Mucosa of rectum (tissue), 2 donors: ENCODE data around the gene SLC25A23.

ENCODE experiments used
- H3K27ac ChIP-seq, 2 donors: one replicate each; pipeline ENCODE4 v1.7.0; 2013; ENCODE audit warnings: inconsistent platforms in 2 of 2, low read depth in 2 of 2, low read length in 2 of 2
- H3K27me3 ChIP-seq, 2 donors: one replicate each; pipeline ENCODE4 v1.7.0; 2013; ENCODE audit warnings: low read length in 2 of 2; ENCODE audit not compliant: control insufficient read depth in 2 of 2, insufficient read depth in 2 of 2
- H3K36me3 ChIP-seq, 2 donors: one replicate each; pipeline ENCODE4 v1.7.0; 2013; ENCODE audit warnings: low read length in 2 of 2; ENCODE audit not compliant: control insufficient read depth in 2 of 2, insufficient read depth in 2 of 2
- H3K4me1 ChIP-seq, 2 donors: one replicate each; pipeline ENCODE4 v1.7.0; 2013; ENCODE audit warnings: low read length in 2 of 2, mild to moderate bottlenecking in 1 of 2; ENCODE audit not compliant: control insufficient read depth in 2 of 2, insufficient read depth in 2 of 2
- H3K4me3 ChIP-seq, 2 donors: one replicate each; pipeline ENCODE4 v1.7.0; 2013; ENCODE audit warnings: low read length in 2 of 2
- H3K9ac ChIP-seq, 2 donors: one replicate each; pipeline ENCODE4 v1.7.0; 2013; ENCODE audit warnings: low read length in 2 of 2, low read depth in 1 of 2, mild to moderate bottlenecking in 1 of 2
- H3K9me3 ChIP-seq, 2 donors: one replicate each; pipeline ENCODE4 v1.7.0; 2013; ENCODE audit warnings: low read length in 2 of 2; ENCODE audit not compliant: control insufficient read depth in 2 of 2
- donor health status: healthy.
- donor health status: Normal muscosa, but diverticular disease.

SLC25A23 gene

DNA sequence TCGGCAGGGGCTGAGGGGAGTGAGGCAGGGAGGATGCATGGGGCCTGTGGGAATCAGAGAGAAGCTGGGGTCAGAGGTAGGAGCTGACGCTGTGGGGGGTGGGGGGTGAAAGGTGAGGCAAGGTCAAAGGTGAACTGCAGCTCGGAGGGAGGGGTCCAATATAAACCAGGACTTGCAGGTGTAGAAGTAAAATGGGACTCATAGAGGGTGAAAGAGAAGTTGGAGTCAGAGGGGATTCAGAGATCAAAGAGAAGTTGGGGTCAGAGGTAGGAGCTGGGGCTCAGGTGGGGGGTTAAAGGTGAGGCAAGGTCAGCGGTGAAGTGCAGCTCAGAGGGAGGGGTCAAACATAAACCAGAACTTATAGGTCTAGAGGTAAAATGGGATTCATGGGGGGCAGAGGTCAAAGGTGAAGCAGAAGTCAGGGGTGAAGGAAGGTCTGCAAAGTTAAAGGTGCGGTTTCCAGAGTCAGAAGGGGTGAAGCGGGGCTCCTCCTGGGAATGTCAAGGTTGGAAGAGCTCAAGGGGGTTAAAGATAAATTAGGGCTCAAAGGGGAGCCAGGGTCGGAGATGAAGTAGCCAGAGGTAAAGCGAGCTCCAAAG is 34.9 kb upstream of the SLC25A23 start:
- no peak overlapping the region for H3K4me3 ChIP-seq
- H3K9ac ChIP-seq: no peak overlapping the region
- no peaks in the 10 kb centered on the region for H3K9me3 ChIP-seq

DNA sequence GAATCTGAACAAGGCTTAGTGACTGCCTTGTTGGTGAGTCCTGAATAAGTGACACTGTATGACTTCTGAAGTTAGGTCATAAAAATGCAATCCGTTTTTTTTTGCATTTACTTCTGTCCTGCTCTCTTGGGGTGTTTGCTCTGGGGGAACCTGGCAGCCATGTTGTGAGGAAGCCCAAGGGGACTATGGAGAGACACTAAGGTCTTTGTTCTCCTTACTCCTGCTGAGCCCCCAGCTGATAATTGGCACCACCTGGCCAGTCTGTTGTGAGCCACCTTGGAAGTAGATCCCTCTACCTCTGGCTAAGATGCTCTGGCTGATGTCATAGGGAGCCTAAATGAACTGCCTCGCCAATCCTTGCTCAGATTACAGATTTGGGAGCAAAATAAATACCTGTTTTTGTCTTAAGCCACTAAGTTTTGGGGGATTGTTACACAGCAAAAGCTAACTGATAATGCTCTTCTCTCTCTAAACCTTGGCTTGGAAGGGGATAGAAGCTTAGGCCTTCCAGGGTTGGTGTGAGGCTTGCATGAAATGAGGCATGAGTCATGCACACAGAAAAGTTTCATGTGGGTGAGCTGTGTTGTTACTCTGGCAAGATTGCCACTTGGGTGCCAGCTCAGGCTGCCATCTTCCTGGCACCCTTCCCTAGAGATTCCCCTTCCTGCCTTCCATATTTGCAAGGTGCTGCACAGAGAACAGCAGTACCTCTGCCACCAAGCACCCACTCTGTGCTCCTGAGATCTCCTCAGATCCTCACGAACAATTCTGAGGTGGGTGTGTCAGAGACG is 32.4 kb upstream of the SLC25A23 start:
- Histone ChIP-seq H3K4me1 (no peaks in the 10 kb centered on the region), H3K9me3 (no peaks in the 10 kb centered on the region), H3K9ac (no peak overlapping the region), H3K4me3 (no peak overlapping the region), H3K27me3 (no peaks in the 10 kb centered on the region), H3K27ac (no peak overlapping the region), H3K36me3 (no peaks in the 10 kb centered on the region)

More for the DNA sequence above, 34.9 kb upstream of the SLC25A23 start:
- H3K36me3 ChIP-seq: no peaks in the 10 kb centered on the region
- H3K27ac ChIP-seq: no peak overlapping the region
- H3K27me3 ChIP-seq: peaks cover 0 to 5% of the 10 kb centered on the region in 2 donors
- peaks cover 0 to under 1% of the 10 kb centered on the region in 2 donors for H3K4me1 ChIP-seq

DNA sequence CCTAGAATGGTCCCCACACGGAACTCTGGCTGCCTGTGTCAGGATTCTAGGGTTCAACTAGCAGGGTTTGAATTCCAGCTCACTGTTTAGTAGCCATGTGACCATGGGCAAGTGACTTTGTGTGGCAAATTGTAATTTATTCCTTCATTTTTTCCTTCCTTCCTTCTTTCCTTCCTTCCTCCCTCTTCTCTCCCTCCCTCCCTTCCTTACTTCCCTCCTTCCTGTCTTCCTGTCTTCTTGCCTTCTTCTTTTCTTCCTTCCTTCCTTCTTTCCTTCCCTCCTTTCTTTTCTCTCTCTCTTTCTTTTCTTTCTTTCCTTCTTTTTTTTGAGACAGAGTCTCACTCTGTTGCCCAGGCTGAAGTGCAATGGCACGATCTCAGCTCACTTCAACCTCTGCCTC is 30.5 kb upstream of the SLC25A23 start:
- Histone ChIP-seq H3K4me3 (peak overlapping the region in 1 of 2 donors; percentile 61), H3K27ac (no peak overlapping the region), H3K9ac (peak overlapping the region in 1 of 2 donors; percentile 24)

DNA sequence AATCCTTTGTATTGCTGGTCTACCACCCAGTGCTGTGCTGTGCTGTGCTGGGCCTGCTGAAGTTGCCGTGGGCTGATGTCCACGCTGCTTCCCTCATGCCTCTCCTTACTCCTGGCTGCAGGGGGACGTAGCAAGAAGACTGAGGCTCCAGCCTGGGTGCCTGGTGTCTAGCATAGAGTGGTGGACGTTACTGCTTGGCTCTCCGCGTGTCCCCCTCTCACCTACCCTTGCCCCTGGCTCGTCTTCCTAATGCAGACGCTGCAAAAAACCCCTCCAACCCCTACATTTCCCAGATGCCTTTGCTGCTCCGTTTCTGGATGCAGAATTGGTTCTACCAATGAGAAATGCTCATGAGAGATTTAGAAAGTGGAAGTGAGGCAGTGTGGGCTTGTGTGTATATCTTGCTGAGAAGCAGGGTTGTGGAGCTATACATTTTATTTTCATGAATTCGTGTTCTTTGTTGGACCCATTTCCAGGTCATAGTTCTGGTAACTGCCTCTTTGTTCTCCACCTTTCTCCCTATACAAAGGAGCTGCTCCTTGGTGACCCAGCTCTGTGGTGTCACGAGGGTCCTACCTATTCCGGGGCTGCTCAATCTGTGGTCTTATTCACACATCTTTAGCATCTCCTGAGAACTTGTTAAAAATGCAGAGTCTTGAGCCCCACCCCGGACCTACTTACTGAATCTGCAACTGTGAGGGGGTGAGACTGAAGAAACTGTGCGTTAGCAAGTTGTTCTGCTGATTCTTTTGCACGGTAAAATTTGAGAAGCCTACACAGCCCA is 29.9 kb upstream of the SLC25A23 start:
- Histone ChIP-seq H3K9me3 (no peaks in the 10 kb centered on the region), H3K27me3 (no peaks in the 10 kb centered on the region), H3K9ac (peak overlapping the region in 1 of 2 donors; percentile 24), H3K36me3 (no peaks in the 10 kb centered on the region), H3K4me3 (peak overlapping the region in 1 of 2 donors; percentile 61), H3K27ac (no peak overlapping the region), H3K4me1 (no peaks in the 10 kb centered on the region)

More for the DNA sequence above, 30.5 kb upstream of the SLC25A23 start:
- Histone ChIP-seq H3K9me3 (no peaks in the 10 kb centered on the region), H3K4me1 (no peaks in the 10 kb centered on the region), H3K36me3 (no peaks in the 10 kb centered on the region), H3K27me3 (no peaks in the 10 kb centered on the region)

DNA sequence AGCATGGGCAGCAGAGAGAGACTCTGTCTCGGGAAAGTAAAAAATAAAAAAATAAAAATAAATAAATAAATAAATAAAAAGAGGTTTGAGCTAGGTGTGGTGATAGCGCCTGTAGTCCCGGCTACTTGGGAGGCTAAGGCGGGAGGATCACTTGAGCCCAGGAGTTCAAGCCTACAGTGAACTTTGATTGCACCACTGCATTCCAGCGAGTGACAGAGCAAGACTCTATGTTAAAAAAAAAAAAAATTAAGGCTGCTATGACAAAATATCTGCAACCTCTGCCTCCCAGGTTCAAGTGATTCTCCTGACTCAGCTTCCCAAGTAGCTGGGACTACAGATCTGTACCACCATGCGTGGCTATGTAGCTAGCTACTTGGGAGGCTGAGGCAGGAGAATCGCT is 25.2 kb upstream of the SLC25A23 start:
- H3K36me3 ChIP-seq: no peaks in the 10 kb centered on the region
- no peak overlapping the region for H3K4me3 ChIP-seq
- no peaks in the 10 kb centered on the region for H3K9me3 ChIP-seq
- H3K27ac ChIP-seq: no peak overlapping the region
- H3K4me1 ChIP-seq: no peaks in the 10 kb centered on the region
- H3K9ac ChIP-seq: no peak overlapping the region
- no peaks in the 10 kb centered on the region for H3K27me3 ChIP-seq

DNA sequence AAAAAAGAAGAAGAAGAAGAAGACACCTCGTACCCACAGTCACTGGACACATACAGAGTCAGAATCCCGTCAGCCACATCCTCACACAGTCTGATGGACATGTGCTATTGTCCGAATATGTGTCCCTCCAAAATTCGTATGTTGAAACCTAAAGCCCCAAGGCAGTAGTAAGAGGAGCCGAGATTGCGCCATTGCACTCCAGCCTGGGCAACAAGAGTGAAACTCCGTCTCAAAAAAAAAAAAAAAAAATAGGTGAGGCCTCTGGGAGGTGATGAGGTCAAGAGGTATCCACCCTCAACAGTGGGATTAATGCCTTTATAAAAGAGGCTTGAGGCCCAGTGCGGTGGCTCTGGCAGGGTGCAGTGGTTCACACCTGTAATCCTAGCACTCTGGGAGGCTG is 24.6 kb upstream of the SLC25A23 start:
- no peaks in the 10 kb centered on the region for H3K4me1 ChIP-seq
- no peak overlapping the region for H3K9ac ChIP-seq
- no peaks in the 10 kb centered on the region for H3K27me3 ChIP-seq
- no peaks in the 10 kb centered on the region for H3K36me3 ChIP-seq
- no peak overlapping the region for H3K27ac ChIP-seq
- H3K4me3 ChIP-seq: no peak overlapping the region
- no peaks in the 10 kb centered on the region for H3K9me3 ChIP-seq

DNA sequence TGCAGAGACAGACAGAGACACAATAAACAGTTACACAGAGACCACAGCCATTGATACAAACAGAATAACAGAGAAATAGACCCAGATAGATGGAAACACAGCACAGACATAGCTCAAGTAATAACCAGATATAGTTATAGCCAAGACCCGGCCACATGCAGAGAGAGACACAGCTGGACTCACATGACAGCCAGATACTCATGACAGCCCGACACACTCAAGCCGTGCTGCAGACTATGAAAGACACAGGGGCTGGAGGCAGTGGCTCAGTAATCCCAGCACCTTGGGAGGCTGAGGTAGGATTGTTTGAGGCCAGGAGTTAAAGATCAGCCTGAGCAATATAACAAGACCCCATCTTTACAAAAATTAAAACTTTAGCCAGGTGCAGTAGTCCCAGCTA is 23.6 kb upstream of the SLC25A23 start:
- Histone ChIP-seq H3K9ac (no peak overlapping the region), H3K9me3 (no peaks in the 10 kb centered on the region), H3K27me3 (no peaks in the 10 kb centered on the region), H3K4me1 (no peaks in the 10 kb centered on the region), H3K36me3 (no peaks in the 10 kb centered on the region), H3K4me3 (no peak overlapping the region), H3K27ac (no peak overlapping the region)

DNA sequence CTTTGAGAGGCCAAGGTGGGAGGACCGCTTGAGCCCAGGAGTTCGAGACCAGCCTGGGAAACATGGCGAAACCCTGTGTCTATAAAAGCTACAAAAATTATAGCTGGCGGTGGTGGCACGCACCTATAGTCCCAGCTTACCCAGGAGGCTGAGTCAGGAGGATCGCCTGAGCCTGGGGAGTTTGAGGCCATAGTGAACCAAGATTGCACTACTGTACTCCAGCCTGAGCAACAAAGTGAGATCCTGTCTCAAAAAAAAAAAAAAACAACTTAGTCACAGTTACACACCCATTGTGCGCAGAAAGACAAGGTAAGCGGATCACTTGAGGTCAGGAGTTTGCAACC is 22.7 kb upstream of the SLC25A23 start:
- Histone ChIP-seq H3K4me1 (no peaks in the 10 kb centered on the region), H3K36me3 (no peaks in the 10 kb centered on the region), H3K9ac (peak overlapping the region in 1 of 2 donors; percentile 70), H3K27me3 (no peaks in the 10 kb centered on the region), H3K4me3 (peak overlapping the region; percentile 58 to 75), H3K9me3 (no peaks in the 10 kb centered on the region), H3K27ac (peak overlapping the region in 1 of 2 donors; percentile 71)

DNA sequence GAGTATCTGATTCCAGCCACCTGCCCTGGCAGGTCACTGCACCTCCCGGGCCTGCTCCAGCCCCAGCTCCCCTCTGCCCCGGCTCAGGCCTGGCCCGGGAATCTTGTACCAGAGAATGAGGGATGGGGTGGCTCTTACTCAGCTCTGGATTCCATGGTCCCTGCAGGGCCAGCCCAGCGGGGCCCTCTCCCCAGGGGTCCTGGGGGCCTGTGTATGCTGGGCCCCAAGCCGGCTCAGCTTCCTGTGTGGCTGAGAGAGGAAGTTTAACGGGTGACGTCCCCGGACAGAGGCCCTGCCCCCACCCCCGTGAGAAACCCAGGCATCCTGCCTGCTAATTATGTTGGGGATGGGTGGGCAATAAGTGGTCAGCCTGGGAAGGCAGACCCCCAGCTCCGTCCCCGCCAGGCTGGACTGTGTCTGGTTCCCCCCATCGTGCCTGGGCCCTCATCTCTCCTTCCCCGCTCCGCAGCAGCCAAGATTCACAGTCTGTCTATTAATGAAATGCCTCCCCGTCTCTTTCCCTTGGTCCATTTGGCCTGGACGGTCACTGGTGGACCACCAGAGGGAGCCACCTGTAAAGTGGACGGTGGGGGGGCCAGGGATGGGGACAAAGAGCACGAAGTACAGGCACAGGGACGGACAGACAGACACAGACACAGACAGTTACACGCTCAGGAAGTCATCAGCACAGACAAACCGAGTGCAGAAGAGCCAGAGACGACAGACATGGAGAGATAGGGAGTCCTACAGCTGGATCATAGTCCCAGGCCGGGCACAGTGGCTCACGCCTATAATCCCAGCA is 22.1 kb upstream of the SLC25A23 start, which contains the start of gene DENND1C:
DENND1C (minus strand) TSS at position 247 of the 802 bp plus-strand sequence; CDS start at position 155, 92 bp downstream.
- Histone ChIP-seq H3K9ac (peak within 1 kb of the TSS; percentile 58 to 70), H3K4me1 (no peaks in the 10 kb centered on the region), H3K27ac (peak within 1 kb of the TSS; percentile 44 to 71), H3K4me3 (peak within 1 kb of the TSS; percentile 58 to 75), H3K27me3 (no peaks in the 10 kb centered on the region), H3K36me3 (no peaks in the 10 kb centered on the region), H3K9me3 (no peaks in the 10 kb centered on the region)
